ENCODE data around the gene MMP11.
"Not testable (repeated sequence)": the region's sequence is repeated elsewhere in the genome, so short reads cannot be mapped to it uniquely, and the experiment has no call there.

MMP11 gene, protein sequence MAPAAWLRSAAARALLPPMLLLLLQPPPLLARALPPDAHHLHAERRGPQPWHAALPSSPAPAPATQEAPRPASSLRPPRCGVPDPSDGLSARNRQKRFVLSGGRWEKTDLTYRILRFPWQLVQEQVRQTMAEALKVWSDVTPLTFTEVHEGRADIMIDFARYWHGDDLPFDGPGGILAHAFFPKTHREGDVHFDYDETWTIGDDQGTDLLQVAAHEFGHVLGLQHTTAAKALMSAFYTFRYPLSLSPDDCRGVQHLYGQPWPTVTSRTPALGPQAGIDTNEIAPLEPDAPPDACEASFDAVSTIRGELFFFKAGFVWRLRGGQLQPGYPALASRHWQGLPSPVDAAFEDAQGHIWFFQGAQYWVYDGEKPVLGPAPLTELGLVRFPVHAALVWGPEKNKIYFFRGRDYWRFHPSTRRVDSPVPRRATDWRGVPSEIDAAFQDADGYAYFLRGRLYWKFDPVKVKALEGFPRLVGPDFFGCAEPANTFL

DNA sequence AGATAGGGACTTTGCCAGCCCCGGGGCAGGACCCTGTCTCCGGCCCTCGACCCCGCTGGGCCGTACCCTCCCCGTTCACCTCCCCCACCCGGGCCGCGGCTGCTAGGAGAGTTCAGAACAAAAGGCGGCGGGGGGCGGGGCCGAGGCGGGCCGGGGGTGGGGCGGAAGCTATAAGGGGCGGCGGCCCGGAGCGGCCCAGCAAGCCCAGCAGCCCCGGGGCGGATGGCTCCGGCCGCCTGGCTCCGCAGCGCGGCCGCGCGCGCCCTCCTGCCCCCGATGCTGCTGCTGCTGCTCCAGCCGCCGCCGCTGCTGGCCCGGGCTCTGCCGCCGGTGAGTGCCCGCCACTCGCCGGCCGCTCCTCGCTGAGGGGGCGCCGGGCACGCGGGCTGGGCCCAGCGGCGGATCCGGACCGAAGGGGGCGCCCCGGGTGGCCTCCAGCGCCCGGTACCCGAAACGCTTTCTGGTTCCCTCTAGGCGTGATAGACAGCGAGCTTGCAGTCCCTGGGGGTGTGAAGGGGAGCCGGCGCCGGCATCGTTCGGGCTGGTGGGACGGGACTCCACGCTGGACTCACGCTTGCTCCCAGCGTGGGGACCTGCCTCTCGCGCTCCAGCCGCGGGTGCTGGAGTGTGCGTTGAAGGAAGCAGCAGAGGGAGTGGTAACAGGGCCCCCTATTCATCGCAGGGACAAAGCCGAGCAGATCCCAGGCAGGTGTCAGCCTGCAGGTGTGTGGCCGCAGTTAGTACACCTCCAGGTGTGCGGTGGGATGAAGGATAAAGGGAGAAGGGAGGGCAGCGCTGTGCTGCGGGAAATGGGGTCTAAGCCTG lies at the start of gene MMP11:
TSS of gene MMP11 (plus strand) at position 201 of the 825 bp plus-strand sequence. CDS start at position 223, 22 bp downstream.
- TF ChIP-seq POLR2A (IDR thresholded peaks at IDR 0.05; ENCODE audit: low read depth, low read length): no peak
- DNase-seq (ENCODE audit: insufficient read length, low spot score) (no peak), FAIRE-seq (no peak)

DNA sequence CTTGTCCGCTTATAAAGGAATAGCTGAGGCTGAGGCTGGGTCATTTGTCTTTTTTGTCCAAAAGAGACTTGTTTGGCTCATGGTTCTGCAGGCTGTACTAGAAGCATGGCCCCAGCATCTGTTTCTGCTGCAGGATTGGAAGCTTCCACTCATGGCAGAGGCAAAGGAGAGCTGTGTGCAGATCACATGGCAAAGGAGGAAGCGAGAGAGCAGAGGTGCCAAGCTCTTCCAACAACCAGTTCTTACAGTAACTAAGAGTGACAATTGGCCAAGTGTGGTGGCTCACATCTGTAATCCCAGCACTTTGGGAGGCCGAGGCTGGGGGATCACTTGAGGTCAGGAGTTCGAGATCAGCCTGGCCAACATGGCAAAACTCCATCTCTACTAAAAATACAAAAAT lies 44.5 kb upstream of the MMP11 start:
- not testable (repeated sequence) for FAIRE-seq; DNase-seq (ENCODE audit: insufficient read length, low spot score)

DNA sequence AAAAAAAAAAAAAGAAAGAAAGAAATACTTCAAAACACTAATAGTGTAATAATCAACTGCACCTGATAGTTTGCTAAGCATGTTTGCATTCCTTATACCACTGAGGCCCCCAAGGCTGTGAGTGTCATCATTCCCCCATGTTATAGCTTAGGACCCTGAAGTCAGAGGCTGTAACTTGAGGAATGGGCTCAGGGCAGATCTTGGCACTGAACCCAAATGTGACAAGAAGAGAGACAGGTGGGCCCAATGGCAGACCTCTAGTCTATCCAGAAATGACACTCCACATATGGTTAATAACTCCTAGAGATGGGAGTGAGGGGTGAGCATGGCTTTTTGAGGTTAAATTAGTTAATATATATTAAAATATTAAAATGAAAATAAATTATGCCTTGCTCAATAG lies 35.0 kb upstream of the MMP11 start:
- FAIRE-seq: no peak
- TF ChIP-seq POLR2A (IDR thresholded peaks at IDR 0.05; ENCODE audit: low read depth, low read length): no peak

DNA sequence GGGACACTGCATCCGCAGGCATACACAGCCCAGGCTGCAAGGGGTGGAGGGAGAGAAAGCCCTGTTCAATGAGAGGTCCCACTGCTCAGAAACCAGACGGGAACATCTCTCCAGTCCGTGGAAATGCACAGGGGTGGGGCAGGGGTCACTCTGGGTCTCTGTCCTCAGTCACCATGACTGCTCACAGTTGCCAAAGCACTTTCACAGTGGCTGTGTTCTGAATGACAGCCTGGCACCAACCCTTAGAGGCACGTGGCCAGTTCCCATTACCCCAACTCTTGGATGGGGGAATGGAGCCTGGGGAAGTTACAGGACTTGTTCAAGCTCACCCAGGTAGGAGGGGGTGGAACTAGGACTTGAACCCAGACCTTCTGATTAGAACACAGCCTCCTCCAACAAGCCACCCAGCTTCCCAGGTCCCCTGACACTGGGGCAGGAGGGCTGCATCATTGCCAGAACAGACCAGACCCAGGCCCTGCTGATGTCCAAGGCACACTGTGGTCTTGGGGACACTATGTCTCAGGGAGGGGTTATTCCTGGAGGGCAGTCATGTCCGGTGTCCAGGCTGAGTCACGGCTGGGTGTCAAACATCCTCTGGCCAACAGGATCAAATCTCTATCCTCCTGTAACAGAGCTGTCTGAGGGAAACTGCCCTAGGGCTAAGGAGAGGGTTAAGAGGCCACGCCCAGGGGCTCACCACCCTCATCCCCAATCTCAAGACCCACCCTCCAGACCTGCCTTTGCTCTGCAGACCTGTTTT lies 30.0 kb upstream of the MMP11 start:
- FAIRE-seq (no peak), DNase-seq (ENCODE audit: insufficient read length, low spot score) (no peak)
- TF ChIP-seq POLR2A (IDR thresholded peaks at IDR 0.05; ENCODE audit: low read depth, low read length): no peak

More for the DNA sequence above, 35.0 kb upstream of the MMP11 start:
- DNase-seq (ENCODE audit: insufficient read length, low spot score): no peak

DNA sequence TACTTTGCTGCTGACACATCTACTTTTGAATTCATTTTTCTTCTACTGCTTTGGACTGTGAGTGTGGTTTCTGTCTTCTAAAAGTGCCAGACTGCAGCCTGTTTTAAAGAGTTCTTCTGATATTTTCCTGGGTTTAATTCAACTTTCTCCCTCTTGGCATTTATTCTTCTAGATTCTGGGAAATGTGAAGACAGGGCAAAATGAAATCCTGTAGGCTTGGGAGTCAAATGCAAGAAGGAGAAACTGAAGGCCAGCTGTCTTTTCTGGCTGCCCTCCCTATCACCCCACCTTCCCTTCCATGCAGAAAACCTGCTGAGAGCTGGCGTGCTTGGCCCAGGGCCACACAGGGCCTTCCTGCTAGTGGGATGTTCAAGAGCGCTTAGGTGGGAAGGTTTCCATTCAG lies 29.3 kb upstream of the MMP11 start:
- no peak for TF ChIP-seq POLR2A (IDR thresholded peaks at IDR 0.05; ENCODE audit: low read depth, low read length)
- FAIRE-seq (no peak), DNase-seq (ENCODE audit: insufficient read length, low spot score) (no peak)

DNA sequence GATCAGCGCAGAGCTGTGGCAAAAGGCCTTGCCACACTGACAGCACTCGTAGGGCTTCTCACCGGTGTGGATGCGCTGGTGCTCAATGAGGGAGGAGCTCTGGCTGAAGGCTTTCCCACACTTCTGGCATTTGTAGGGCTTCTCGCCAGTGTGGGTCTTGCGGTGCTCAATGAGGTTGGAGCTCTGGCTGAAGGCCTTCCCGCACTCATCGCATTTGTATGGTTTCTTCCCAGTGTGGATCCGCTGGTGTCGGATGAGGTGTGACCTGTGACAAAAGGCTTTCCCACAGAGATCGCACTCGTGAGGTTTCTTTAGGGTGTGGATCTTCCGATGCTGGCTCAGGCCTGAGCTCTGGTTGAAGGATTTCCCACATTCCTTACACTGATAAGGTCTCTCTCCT lies 28.6 kb upstream of the MMP11 start:
- no peak for TF ChIP-seq POLR2A (IDR thresholded peaks at IDR 0.05; ENCODE audit: low read depth, low read length)

DNA sequence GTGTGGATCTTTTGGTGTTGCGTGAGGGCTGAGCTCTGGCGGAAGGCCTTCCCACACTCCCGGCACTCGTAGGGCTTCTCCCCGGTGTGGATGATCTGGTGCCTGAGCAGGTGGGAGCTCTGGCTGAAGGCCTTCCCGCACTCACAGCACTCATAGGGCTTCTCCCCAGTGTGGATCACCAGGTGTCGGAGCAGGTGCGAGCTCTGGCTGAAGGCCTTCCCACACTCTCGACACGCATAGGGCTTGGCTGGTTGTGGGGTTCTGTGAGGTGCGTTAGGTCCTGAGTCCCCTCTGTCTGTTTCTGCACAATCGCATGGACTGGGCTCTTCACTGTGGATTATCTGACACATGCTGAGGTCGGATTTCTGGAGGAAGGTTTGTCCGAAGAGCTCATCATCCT lies 28.2 kb upstream of the MMP11 start:
- TF ChIP-seq POLR2A (IDR thresholded peaks at IDR 0.05; ENCODE audit: low read depth, low read length): no peak
- FAIRE-seq: no peak
- DNase-seq (ENCODE audit: insufficient read length, low spot score): no peak

More for the DNA sequence above, 28.6 kb upstream of the MMP11 start:
- DNase-seq (ENCODE audit: insufficient read length, low spot score) (no peak), FAIRE-seq (no peak)

DNA sequence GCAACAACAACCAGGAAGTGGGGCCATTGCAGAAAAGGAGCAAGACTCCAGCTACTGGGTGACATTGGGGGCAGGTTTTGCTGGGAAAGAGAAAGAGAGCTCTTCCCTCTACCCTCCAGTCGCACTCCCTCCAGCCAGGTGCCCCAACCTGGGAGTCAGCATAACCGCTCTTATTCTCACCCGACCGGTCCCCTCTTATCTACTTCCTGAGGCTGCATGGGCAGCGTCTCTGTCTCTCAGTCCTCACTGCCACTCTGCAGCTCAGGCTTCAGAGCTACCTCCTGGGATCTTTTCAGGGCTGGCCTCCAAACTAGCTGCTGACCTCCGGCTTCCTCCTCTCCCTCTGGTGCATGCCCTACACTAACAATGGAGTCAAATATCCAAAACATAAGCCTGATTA lies 26.9 kb upstream of the MMP11 start:
- no peak for FAIRE-seq
- TF ChIP-seq POLR2A (IDR thresholded peaks at IDR 0.05; ENCODE audit: low read depth, low read length): no peak

DNA sequence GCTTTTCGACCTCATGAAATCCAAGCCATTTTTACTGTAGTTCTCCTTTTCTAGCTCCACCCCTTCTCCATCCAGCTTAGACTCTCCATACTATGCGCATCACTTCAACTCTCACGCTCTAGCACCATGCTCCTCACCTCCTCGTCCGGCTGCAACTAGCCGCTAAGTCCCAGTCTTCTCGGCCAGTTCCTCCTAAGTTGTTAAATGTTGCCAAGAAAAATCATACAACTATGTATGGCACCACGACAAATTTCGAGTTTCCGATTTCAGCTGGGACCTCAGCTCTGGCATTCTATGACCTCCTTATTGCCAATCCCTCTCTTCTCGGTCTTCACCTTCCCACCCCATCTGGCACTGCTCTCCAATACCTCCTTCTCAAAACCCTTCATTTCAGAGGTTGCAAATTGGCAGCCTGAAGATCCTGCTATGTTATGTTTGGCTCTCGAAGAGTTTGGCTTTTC lies 22.8 kb upstream of the MMP11 start:
- TF ChIP-seq POLR2A (IDR thresholded peaks at IDR 0.05; ENCODE audit: low read depth, low read length): no peak
- DNase-seq (ENCODE audit: insufficient read length, low spot score): no peak
- no peak for FAIRE-seq

More for the DNA sequence above, 26.9 kb upstream of the MMP11 start:
- no peak for DNase-seq (ENCODE audit: insufficient read length, low spot score)

DNA sequence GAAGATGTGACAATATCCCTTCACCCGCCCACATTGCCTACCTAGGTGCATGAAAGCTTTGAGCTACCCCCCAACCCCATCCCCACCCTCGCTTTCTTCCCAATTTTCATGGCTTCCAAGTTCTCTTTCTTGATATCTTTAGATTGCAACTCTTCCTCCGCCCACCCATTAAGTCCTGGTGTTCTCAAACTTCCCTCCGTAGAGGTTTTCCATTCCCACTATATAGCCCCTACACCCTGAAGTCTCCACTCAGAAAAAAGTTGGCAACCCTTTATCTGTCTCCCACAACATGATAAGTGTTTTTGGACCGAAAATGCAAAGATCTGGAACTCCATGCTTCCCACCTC lies 22.3 kb upstream of the MMP11 start:
- no peak for TF ChIP-seq POLR2A (IDR thresholded peaks at IDR 0.05; ENCODE audit: low read depth, low read length)
- no peak for DNase-seq (ENCODE audit: insufficient read length, low spot score)
- no peak for FAIRE-seq

DNA sequence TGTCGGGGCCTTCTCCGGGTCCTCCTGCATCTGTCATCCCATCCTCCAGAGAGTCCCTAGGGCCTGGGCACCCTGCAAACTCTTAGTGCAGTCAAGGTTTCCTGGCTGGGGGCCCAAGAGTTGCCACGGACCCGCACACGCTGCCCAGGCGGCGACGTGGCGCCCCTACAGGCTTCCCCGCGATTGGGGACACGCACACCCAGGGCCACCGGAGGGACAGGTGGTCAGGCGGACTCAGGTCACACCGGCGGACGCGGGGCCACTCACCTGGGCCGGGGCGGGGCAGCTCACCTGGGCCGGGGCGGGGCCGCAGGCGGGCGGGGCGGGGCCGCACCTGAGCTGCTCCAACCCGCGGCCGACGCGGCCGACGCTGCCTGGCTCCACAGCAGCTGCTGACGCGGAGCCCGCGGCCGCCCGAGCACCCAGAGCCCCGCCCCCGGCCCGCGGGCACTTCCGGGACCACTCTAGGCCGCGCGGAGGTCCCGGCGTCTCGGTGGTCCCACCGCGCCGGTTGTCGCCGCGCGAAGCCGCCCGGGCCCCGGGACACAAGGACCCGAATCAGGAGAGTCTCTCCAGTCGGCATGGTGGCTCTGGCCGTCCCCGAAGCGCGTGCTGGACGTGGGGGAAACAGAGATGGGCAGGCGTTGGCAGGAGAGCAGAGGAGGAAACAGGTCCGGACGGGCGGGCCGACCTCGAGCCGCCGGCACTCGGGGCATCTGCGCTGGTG lies 21.8 kb upstream of the MMP11 start, which contains the start of gene ZNF70:
TSS of gene ZNF70 (minus strand) at position 399 of the 727 bp plus-strand sequence. CDS start 5,972 bp downstream, outside the sequence.
- peak; percentile 81 for DNase-seq (ENCODE audit: insufficient read length, low spot score)
- FAIRE-seq: no peak

DNA sequence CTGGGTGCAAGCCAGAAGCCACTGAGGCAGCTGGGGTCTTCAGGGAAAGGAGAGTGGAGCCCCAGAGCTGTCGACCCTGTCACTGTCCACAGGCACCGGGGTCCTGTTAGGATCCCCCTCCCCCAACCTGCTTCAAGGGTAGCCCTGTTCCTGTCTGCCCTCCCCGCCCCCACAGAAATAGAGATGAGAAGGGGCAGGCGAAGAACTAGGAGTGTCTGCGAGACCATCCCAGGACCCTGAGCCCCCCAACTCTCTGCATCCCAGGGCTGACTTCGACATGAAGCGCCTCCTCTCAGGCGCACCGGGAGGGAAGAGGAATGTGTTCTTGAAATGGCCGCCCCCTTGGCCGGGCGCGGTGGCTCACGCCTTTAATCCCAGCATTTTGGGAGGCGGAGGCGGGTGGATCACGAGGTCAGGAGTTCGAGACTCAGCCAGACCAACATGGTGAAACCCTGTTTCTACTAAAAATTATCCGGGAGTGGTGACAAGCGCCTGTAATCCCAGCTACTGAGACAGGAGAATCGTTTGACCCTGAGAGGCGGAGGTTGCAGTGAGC lies 21.1 kb upstream of the MMP11 start:
- FAIRE-seq: no peak

More for the DNA sequence above, 21.8 kb upstream of the MMP11 start, which contains the start of gene ZNF70:
- peak; percentile 57 for TF ChIP-seq POLR2A (IDR thresholded peaks at IDR 0.05; ENCODE audit: low read depth, low read length)

More for the DNA sequence above, 21.1 kb upstream of the MMP11 start:
- DNase-seq (ENCODE audit: insufficient read length, low spot score): no peak
- TF ChIP-seq POLR2A (IDR thresholded peaks at IDR 0.05; ENCODE audit: low read depth, low read length): no peak
